Neutrophil (primary cell): ENCODE measurements around the gene NKTR.

Experiments
- H3K27ac ChIP-seq: fragments of 200-600 bp; sonication (generic); 2 replicates; pipeline ENCODE4 v1.5.1; 2016; ENCODE audit warnings: mild to moderate bottlenecking, moderate library complexity
- H3K27me3 ChIP-seq: fragments of 200-600 bp; sonication (generic); 2 replicates; pipeline ENCODE4 v1.6.0; 2016; ENCODE audit warnings: mild to moderate bottlenecking
- H3K36me3 ChIP-seq: fragments of 200-600 bp; sonication (generic); 2 replicates; pipeline ENCODE4 v1.5.1; 2017
- H3K4me1 ChIP-seq, 2 experiments: fragments of 200-600 bp in 1 of 2; sonication (generic) in 1 of 2; 1 replicate in 1 of 2; 2 replicates in 1 of 2; pipeline versions ENCODE4 v1.5.1 to v1.6.1; 2013 to 2016; ENCODE audit warnings: low read depth in 1 of 2, low read length in 1 of 2, mild to moderate bottlenecking in 1 of 2, moderate library complexity in 1 of 2; ENCODE audit not compliant: control insufficient read depth in 1 of 2, insufficient read depth in 1 of 2
- H3K4me3 ChIP-seq, 2 experiments: fragments of 200-600 bp in 1 of 2; sonication (generic) in 1 of 2; 1 replicate in 1 of 2; 2 replicates in 1 of 2; pipeline ENCODE4 v1.5.1; 2013 to 2016; ENCODE audit warnings: low read depth in 1 of 2, low read length in 1 of 2, mild to moderate bottlenecking in 1 of 2, moderate library complexity in 1 of 2
- H3K9me3 ChIP-seq: fragments of 200-600 bp; sonication (generic); 2 replicates; pipeline ENCODE4 v1.5.1; 2016
- CTCF ChIP-seq: fragments of 200-600 bp; sonication (generic); IDR thresholded peaks from 2 replicates; pipeline ENCODE4 v1.5.1; 2016; ENCODE audit warnings: antibody characterized with exemption

NKTR gene

DNA sequence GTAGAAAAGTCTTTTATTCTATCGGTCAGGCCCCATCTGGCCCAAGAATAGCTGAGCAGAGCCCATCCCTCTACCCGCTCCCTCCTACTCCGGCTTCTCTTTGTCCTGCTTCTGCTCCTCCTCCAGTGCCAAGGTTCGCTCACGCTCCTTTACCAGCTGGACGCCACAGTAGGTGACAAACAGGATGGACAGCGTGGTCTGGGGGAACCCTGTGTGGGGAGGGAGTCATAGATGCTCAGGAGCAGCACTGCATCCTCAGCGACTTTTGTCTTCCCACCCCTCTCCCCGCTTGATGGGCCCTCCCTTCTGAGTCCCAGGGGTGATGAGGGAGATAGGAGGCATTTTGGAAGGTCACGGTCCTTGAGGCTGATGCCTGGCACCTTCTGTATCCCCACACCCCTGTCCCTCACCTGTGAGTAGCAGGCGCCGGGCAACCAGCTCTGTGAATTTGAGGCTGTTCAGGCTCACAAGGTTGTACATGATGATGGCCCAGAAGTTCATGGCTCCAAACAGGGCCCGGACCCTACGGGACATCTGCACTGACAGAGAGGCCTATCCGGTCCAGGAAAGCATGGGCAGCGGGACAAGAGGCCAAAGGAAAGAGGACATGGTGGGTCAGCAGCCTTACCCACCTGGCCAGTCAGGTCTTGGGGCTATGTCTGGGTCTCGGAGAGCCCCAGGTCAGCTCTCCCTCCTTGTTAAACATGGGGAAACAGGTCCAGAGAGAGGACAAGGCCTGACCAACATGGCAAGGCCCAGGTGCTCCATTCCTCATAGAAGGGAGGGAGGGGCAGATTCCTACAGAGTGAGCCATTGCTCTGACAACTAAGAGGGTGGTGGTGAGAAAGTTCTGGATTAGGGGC is 92.4 kb downstream of the NKTR start:
- H3K4me3 ChIP-seq: no peak overlapping the region
- TF ChIP-seq CTCF: no peak
- no peak overlapping the region for H3K27ac ChIP-seq
- no peaks in the 10 kb centered on the region for H3K4me1 ChIP-seq
- no peaks in the 10 kb centered on the region for H3K36me3 ChIP-seq
- no peaks in the 10 kb centered on the region for H3K9me3 ChIP-seq
- H3K27me3 ChIP-seq: peaks cover 54% of the 10 kb centered on the region

DNA sequence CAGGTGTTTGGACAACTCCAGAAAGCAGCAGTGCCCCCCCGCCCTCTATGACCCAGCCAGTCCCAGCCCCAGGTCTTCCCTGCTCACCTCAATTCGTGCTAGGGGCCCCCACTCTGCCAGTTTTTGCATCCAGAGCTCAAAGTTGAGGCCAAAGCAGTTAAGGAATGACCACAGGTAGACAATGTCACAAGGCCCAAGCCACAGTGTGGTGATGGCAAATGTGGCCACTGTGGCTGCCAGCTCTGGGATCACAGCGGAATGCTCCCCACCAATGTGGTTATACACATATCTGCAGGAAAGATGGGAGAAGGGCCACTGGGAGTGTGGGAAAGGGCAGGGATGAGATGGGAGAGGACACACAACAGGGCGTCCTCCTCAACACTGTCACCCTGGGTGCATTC is 93.0 kb downstream of the NKTR start:
- Histone ChIP-seq H3K4me3 (no peak overlapping the region), H3K27ac (no peak overlapping the region), H3K36me3 (no peaks in the 10 kb centered on the region), H3K4me1 (peaks cover under 1 to 3% of the 10 kb centered on the region in 2 experiments), H3K9me3 (no peaks in the 10 kb centered on the region), H3K27me3 (peaks cover 50% of the 10 kb centered on the region)
- no peak for TF ChIP-seq CTCF

DNA sequence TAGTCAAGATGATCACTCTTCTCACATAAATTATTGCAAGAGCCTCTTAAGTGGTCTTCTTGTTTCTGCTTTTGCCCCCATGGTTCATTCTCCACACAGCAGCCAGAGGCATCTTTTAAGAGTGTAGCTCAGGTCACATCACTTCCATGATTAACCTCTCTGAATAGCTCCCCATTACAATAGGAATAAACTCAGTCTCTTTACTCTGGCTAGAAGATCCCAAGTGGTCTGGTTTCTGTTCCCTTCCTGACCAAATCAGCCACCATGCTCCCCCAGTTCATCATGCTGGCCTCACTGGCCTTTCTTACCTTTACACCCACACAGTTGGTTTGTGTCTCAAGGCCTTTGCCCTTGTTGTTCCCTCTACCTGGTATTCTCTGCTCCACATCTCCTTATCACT is 93.9 kb downstream of the NKTR start:
- no peaks in the 10 kb centered on the region for H3K36me3 ChIP-seq
- peaks cover 4 to 7% of the 10 kb centered on the region in 2 experiments for H3K4me1 ChIP-seq
- no peak overlapping the region for H3K4me3 ChIP-seq
- peaks cover 42% of the 10 kb centered on the region for H3K27me3 ChIP-seq
- no peak for TF ChIP-seq CTCF
- H3K27ac ChIP-seq: no peak overlapping the region
- no peaks in the 10 kb centered on the region for H3K9me3 ChIP-seq

DNA sequence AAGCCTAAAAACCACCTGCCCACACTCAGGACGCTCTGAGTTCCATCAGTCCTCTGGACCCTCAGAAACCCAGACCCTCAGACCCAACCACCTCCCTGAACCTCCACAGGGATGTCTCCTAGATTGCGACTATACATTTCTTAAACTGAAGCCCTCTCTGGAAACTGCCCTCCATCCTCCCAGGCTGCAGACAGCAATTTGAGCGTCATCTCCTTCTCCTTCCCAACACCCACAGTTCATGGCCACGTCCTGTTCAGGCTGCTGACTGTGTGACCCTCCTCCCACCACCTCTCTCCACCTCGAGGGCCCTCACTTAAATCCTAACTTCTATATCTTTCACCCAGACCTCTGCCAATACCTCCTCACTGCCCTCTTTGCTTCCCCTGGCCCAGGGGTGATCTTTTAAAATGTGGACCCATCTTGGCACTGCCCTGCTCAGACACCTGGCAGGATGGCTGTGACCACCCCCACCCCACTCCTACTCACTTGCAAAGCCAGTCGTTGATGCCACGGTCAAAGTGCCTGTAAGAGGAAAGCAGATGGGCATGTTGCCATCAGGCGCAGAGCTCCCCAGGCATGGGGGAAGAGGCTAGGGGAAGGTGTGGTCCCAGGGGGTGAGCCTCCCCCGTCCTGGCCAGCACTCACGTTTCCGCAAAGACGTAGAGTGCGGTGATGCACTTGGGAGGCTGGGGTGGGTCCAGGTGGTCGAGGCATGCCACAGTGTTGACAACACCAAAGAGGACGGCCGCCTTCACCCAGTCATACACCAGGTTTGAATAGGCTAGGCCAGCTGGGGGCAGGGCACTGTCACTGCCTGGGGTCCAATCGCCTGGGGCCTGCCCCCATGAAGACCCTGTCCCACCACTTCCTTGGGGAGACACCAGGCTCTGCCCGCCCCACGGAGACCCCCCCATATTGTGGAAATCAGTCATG is 96.1 kb downstream of the NKTR start:
- no peak overlapping the region for H3K27ac ChIP-seq
- H3K27me3 ChIP-seq: peaks cover 29% of the 10 kb centered on the region
- no peaks in the 10 kb centered on the region for H3K9me3 ChIP-seq
- H3K36me3 ChIP-seq: no peaks in the 10 kb centered on the region
- TF ChIP-seq CTCF: no peak
- H3K4me1 ChIP-seq: peaks cover 4 to 7% of the 10 kb centered on the region in 2 experiments
- no peak overlapping the region for H3K4me3 ChIP-seq

DNA sequence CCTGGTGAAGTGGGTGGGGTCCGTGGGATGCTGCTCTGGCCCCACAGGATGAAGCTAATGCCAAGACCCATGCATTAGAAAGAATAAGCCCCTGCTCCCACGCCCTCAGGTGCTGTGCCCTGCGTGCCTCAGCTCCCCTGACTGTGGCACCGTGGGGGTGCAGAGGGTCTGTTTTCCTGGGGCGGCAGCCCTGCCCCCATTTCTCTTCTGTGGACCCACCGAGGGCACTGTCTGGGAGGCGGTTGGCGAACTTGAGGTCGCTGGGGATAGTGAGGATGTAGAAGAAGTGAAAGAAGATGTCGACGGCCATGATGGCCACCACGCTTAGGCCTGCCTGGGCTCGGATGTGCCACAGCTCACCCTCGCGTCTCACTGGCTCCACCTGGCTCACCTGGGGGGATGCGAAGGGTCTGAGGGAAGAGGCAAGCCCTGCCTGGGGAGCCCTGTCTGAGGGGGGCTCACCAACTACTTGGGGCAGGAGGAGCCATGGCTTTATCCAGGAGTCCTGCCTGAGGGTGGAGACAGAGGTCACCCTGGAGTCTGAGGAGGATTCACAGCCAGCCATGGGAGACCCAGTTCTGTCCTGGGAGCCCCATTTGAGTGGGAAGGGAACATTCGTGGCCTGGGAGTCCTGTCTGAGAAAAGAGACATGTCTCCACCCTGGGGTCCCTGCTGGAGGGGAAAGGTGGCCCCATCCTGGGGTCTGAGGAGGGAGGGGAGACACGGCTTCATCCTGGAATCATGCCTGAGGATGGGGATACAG is 97.0 kb downstream of the NKTR start:
- H3K27me3 ChIP-seq: peaks cover 33% of the 10 kb centered on the region

More for the DNA sequence above, 97.0 kb downstream of the NKTR start:
- H3K4me1 ChIP-seq: peaks cover 4 to 7% of the 10 kb centered on the region in 2 experiments
- H3K4me3 ChIP-seq: no peak overlapping the region
- H3K36me3 ChIP-seq: no peaks in the 10 kb centered on the region
- H3K9me3 ChIP-seq: no peaks in the 10 kb centered on the region
- no peak overlapping the region for H3K27ac ChIP-seq
- no peak for TF ChIP-seq CTCF
